HEK293 (cell line): ENCODE data around the gene KLK7.

Source experiments
- CTCF ChIA-PET: fragments of 350-600 bp; formaldehyde crosslinking; extraction: SDS; loops from one replicate; lab custom pipeline; 2021; ENCODE audit warnings: antibody characterized with exemption; lab: Yijun Ruan, JAX
- POLR2A ChIA-PET: fragments of 300-600 bp; formaldehyde crosslinking; extraction: SDS; loops from one replicate; lab custom pipeline; 2020; ENCODE audit warnings: antibody characterized with exemption, inconsistent platforms; lab: Yijun Ruan, JAX
- H3K27ac ChIP-seq: fragments of 200-500 bp; sonication (Bioruptor generic); 2 replicates; pipeline ENCODE4 v1.5.1; 2014; ENCODE audit warnings: low read depth, low read length, control low read depth, inconsistent platforms; ENCODE audit errors: extremely low read depth
- H3K36me3 ChIP-seq, 2 experiments: fragments of 200-500 bp in 1 of 2; sonication (Bioruptor generic) in 1 of 2; 1 replicate in 1 of 2; 2 replicates in 1 of 2; pipeline ENCODE4 v1.5.1; 2014 to 2017; ENCODE audit warnings: inconsistent platforms in 2 of 2, low read length in 2 of 2; ENCODE audit not compliant: control insufficient read depth in 2 of 2, insufficient read depth in 1 of 2
- H3K4me1 ChIP-seq: fragments of 200-500 bp; sonication (Bioruptor generic); 2 replicates; pipeline ENCODE4 v1.5.1; 2014; ENCODE audit warnings: mild to moderate bottlenecking, low read length, inconsistent platforms; ENCODE audit not compliant: control insufficient read depth, insufficient read depth
- H3K4me3 ChIP-seq: 2 replicates; pipeline ENCODE4 v1.5.1; 2011; ENCODE audit warnings: low read depth, mild to moderate bottlenecking, control low read depth, low read length, moderate library complexity
- H3K9me3 ChIP-seq: fragments of 200-500 bp; sonication (Bioruptor generic); 2 replicates; pipeline ENCODE4 v1.5.1; 2014; ENCODE audit warnings: low read depth, low read length, inconsistent platforms; ENCODE audit not compliant: control insufficient read depth, insufficient read depth
- BCL6B ChIP-seq: fragments of 450-650 bp; formaldehyde crosslinking; IDR thresholded peaks from 2 replicates; pipeline ENCODE4 v1.5.1; 2017; ENCODE audit warnings: missing biosample characterization, missing genetic modification characterization
- FEZF1 ChIP-seq: fragments of 450-650 bp; formaldehyde crosslinking; IDR thresholded peaks from 2 replicates; pipeline ENCODE4 v1.5.1; 2016; ENCODE audit warnings: missing biosample characterization, missing genetic modification characterization
- GLI2 ChIP-seq: fragments of 450-650 bp; formaldehyde crosslinking; IDR thresholded peaks from 2 replicates; pipeline ENCODE4; 2017; ENCODE audit warnings: missing biosample characterization, missing genetic modification characterization, low read depth, borderline replicate concordance
- HOXD13 ChIP-seq: sonication (generic); formaldehyde crosslinking; IDR thresholded peaks from 2 replicates; pipeline ENCODE4 v1.8.0; 2022; ENCODE audit warnings: missing genetic modification reagents, borderline replicate concordance
- IKZF3 ChIP-seq: fragments of 450-650 bp; IDR thresholded peaks from 2 replicates; pipeline ENCODE4 v1.5.0; 2018; ENCODE audit warnings: missing biosample characterization, mild to moderate bottlenecking, missing genetic modification characterization, moderate library complexity
- PATZ1 ChIP-seq: fragments of 450-650 bp; formaldehyde crosslinking; IDR thresholded peaks from 2 replicates; pipeline ENCODE4 v1.5.1; 2016; ENCODE audit warnings: missing biosample characterization, missing genetic modification characterization
- PRDM2 ChIP-seq: fragments of 450-650 bp; formaldehyde crosslinking; IDR thresholded peaks from 2 replicates; pipeline ENCODE4 v1.5.1; 2016; ENCODE audit warnings: missing biosample characterization, missing genetic modification characterization, borderline replicate concordance
- PRDM4 ChIP-seq: fragments of 450-650 bp; formaldehyde crosslinking; IDR thresholded peaks from 2 replicates; pipeline ENCODE4 v1.5.1; 2017; ENCODE audit warnings: missing biosample characterization, missing genetic modification characterization
- ZBTB20 ChIP-seq: fragments of 450-650 bp; formaldehyde crosslinking; IDR thresholded peaks from 2 replicates; pipeline ENCODE4 v1.5.1; 2016; ENCODE audit warnings: missing biosample characterization, missing genetic modification characterization
- ZBTB6 ChIP-seq: fragments of 450-650 bp; formaldehyde crosslinking; IDR thresholded peaks from 2 replicates; pipeline ENCODE4 v1.5.1; 2017; ENCODE audit warnings: missing biosample characterization, missing genetic modification characterization
- ZNF10 ChIP-seq: fragments of 450-650 bp; formaldehyde crosslinking; IDR thresholded peaks from 2 replicates; pipeline ENCODE4 v1.5.1; 2017; ENCODE audit warnings: missing biosample characterization, missing genetic modification characterization
- ZNF146 ChIP-seq: fragments of 450-650 bp; formaldehyde crosslinking; IDR thresholded peaks from 2 replicates; pipeline ENCODE4 v1.5.1; 2016; ENCODE audit warnings: missing biosample characterization, missing genetic modification characterization
- ZNF19 ChIP-seq: fragments of 450-650 bp; formaldehyde crosslinking; IDR thresholded peaks from 2 replicates; pipeline ENCODE4; 2016; ENCODE audit warnings: missing biosample characterization, missing genetic modification characterization, low read depth
- ZNF2 ChIP-seq: fragments of 450-650 bp; formaldehyde crosslinking; IDR thresholded peaks from 2 replicates; pipeline ENCODE4 v1.5.1; 2016; ENCODE audit warnings: missing biosample characterization, missing genetic modification characterization
- ZNF221 ChIP-seq: fragments of 450-650 bp; formaldehyde crosslinking; IDR thresholded peaks from 2 replicates; pipeline ENCODE4 v1.5.1; 2017; ENCODE audit warnings: missing biosample characterization, missing genetic modification characterization, borderline replicate concordance
- ZNF223 ChIP-seq: fragments of 450-650 bp; formaldehyde crosslinking; IDR thresholded peaks from 2 replicates; pipeline ENCODE4 v1.5.1; 2016; ENCODE audit warnings: missing biosample characterization, missing genetic modification characterization
- ZNF341 ChIP-seq: fragments of 450-650 bp; formaldehyde crosslinking; IDR thresholded peaks from 2 replicates; pipeline ENCODE4; 2016; ENCODE audit warnings: low read depth, missing biosample characterization, missing genetic modification characterization
- ZNF521 ChIP-seq: fragments of 450-650 bp; formaldehyde crosslinking; IDR thresholded peaks from 2 replicates; pipeline ENCODE4 v1.5.1; 2017; ENCODE audit warnings: missing biosample characterization, mild to moderate bottlenecking, missing genetic modification characterization
- ZNF530 ChIP-seq: fragments of 450-650 bp; formaldehyde crosslinking; IDR thresholded peaks from 2 replicates; pipeline ENCODE4 v1.5.1; 2016; ENCODE audit warnings: low read depth, missing biosample characterization, missing genetic modification characterization
- ZNF561 ChIP-seq: fragments of 450-650 bp; IDR thresholded peaks from 2 replicates; pipeline ENCODE4 v1.5.1; 2018; ENCODE audit warnings: missing biosample characterization, missing genetic modification characterization, borderline replicate concordance
- ZNF600 ChIP-seq: fragments of 450-650 bp; formaldehyde crosslinking; IDR thresholded peaks from 2 replicates; pipeline ENCODE4 v1.5.1; 2016; ENCODE audit warnings: missing biosample characterization, missing genetic modification characterization
- ZNF701 ChIP-seq: fragments of 450-650 bp; formaldehyde crosslinking; IDR thresholded peaks from 2 replicates; pipeline ENCODE4 v1.5.1; 2016; ENCODE audit warnings: missing biosample characterization, missing genetic modification characterization

KLK7 gene

GRCh38 chr19:51016798-51017683 lies 33.3 kb upstream of the KLK7 start (continued):
- 0 out of 2 replicates have a peak, but pooled peaks have one; percentile 17 for TF ChIP-seq BCL6B (tag by site-specific recombination)
- no peak for TF ChIP-seq HOXD13
- TF ChIP-seq ZNF146 (tag by site-specific recombination): no peak
- no peak for TF ChIP-seq ZNF521 (tag by site-specific recombination)
- TF ChIP-seq ZNF10 (tag by site-specific recombination): 0 out of 2 replicates have a peak, but pooled peaks have one; percentile 22
- 0 out of 2 replicates have a peak, but pooled peaks have one; percentile 82 for TF ChIP-seq ZNF561 (tag by site-specific recombination)
- TF ChIP-seq ZBTB6 (tag by site-specific recombination): 0 out of 2 replicates have a peak, but pooled peaks have one; percentile 18
- peak; percentile 70 for TF ChIP-seq ZBTB20 (tag by site-specific recombination)
- peak; percentile 73 for TF ChIP-seq PATZ1 (tag by site-specific recombination)
- no peak for TF ChIP-seq ZNF19 (tag by site-specific recombination)

- Histone ChIP-seq H3K27ac (no peak overlapping the region), H3K4me1 (no peaks in the 10 kb centered on the region; the same call in 1 of the 2 replicates), H3K9me3 (no peaks in the 10 kb centered on the region), H3K36me3 (no peaks in the 10 kb centered on the region), H3K4me3 (no peak overlapping the region)
- POLR2A ChIA-PET: no interaction called here
- CTCF ChIA-PET: interaction anchor here (0.6 to 8.5 kb wide), 13 partner anchors 9 to 498 kb away, joined by 3 to 177 read pairs (median 6); partner anchors contain the start of gene KLK11
- no peak for TF ChIP-seq ZNF701 (tag by site-specific recombination)
- TF ChIP-seq ZNF341 (tag by site-specific recombination): no peak
- TF ChIP-seq ZNF223: no peak
- TF ChIP-seq PRDM4: no peak
- TF ChIP-seq ZNF600 (tag by site-specific recombination): no peak
- no peak for TF ChIP-seq ZNF530
- no peak for TF ChIP-seq FEZF1
- no peak for TF ChIP-seq ZNF221 (tag by site-specific recombination)
- no peak for TF ChIP-seq PRDM2
- TF ChIP-seq IKZF3: no peak
- TF ChIP-seq GLI2 (tag by site-specific recombination): no peak
- TF ChIP-seq ZNF2 (tag by site-specific recombination): no peak
Measured at GRCh38 chr19:51015691-51016267, 32.1 kb upstream of the KLK7 start.
